ENCODE measurements around the gene STARD7. TPM values are rescaled to one million over a fixed set of nuclear protein-coding genes. Genes with fewer than 3 reads are reported as not detected.

STARD7 gene
- total RNA-seq, 1 donor from 2014 or later: 158 TPM

GRCh38 chr2:96148410-96149217, 60.0 kb downstream of the STARD7 start:
- peak overlapping the region; percentile 81 for H3K4me3 Mint-ChIP-seq
- CTCF ChIA-PET: interaction anchor here (2.7 to 5.3 kb wide), 3 partner anchors 10 to 26 kb away, joined by 18 to 40 read pairs (median 21); partner anchors contain the start of gene ASTL
- DNase-seq (peak; percentile 86), ATAC-seq (ENCODE audit: low read depth) (peak; percentile 56)
- no peaks in the 10 kb centered on the region for H3K9me3 Mint-ChIP-seq
- peak overlapping the region; percentile 98 for H3K27ac Mint-ChIP-seq
- POLR2A ChIA-PET: interaction anchor here (0.6 to 14.1 kb wide), 12 partner anchors 10 to 709 kb away, joined by 3 to 534 read pairs (median 5); partner anchors contain the start of genes ASTL, CIAO1, STARD7 and TMEM127
- TF ChIP-seq, protein P1, sequence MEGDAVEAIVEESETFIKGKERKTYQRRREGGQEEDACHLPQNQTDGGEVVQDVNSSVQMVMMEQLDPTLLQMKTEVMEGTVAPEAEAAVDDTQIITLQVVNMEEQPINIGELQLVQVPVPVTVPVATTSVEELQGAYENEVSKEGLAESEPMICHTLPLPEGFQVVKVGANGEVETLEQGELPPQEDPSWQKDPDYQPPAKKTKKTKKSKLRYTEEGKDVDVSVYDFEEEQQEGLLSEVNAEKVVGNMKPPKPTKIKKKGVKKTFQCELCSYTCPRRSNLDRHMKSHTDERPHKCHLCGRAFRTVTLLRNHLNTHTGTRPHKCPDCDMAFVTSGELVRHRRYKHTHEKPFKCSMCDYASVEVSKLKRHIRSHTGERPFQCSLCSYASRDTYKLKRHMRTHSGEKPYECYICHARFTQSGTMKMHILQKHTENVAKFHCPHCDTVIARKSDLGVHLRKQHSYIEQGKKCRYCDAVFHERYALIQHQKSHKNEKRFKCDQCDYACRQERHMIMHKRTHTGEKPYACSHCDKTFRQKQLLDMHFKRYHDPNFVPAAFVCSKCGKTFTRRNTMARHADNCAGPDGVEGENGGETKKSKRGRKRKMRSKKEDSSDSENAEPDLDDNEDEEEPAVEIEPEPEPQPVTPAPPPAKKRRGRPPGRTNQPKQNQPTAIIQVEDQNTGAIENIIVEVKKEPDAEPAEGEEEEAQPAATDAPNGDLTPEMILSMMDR (IDR thresholded peaks at IDR 0.05): no peak
- H3K4me1 Mint-ChIP-seq: peaks cover 64% of the 10 kb centered on the region
- intact Hi-C loops (cut with micrococcal nuclease): loop anchor here (1.0 to 5.0 kb wide), 4 partner anchors 9 to 668 kb away; partner anchors contain the start of genes ARID5A and CNNM3
- no peaks in the 10 kb centered on the region for H3K27me3 Mint-ChIP-seq
- H3K36me3 Mint-ChIP-seq (ENCODE audit: low read depth): peaks cover 11% of the 10 kb centered on the region

DNA sequence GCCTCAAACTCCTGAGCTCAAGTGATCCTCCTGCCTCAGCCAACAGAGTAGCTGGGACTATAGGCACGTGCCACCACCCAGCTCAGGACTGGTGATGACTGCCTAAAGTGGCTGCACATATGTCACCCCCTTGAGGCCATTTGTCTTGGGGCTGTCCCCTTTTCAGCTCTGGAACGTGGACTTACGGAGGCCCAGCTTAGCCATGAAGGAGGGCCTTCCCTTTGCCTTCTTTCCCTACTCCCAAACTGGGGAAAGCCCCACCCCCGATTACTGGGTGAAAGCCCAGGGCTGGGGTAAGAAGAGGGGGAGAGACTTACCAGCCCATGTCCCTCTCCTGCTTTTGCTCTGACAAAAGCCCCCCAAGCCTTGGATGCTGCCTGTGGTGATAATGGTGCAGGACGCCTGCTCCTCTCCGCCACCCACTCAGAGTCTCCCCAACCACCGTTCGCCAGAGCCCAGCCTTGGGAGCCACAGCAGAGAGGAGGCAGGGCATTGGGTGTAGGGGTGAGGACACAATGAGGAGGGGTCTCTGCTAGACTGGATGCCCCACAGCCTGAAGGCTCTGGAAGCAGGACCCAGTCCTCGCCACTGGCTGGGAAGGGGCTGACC, 60.9 kb downstream of the STARD7 start:
- Mint-ChIP-seq H3K4me3 (peak overlapping the region; percentile 44), H3K4me1 (peaks cover 70% of the 10 kb centered on the region), H3K27ac (peak overlapping the region; percentile 98), H3K27me3 (no peaks in the 10 kb centered on the region), H3K9me3 (no peaks in the 10 kb centered on the region), H3K36me3 (ENCODE audit: low read depth) (peaks cover 19% of the 10 kb centered on the region)
- DNase-seq (peak; percentile 20), ATAC-seq (ENCODE audit: low read depth) (no peak)
- TF ChIP-seq, protein P1 (IDR thresholded peaks at IDR 0.05): no peak
- ChIA-PET CTCF (interaction anchor here (1.3 to 5.3 kb wide), 5 partner anchors 10 to 27 kb away, joined by 5 to 40 read pairs (median 18); partner anchors contain the start of gene ASTL), POLR2A (interaction anchor here (0.9 to 14.1 kb wide), 12 partner anchors 9 to 710 kb away, joined by 3 to 534 read pairs (median 5); partner anchors contain the start of genes ASTL, CIAO1, STARD7 and TMEM127)
- intact Hi-C loops (cut with micrococcal nuclease): loop anchor here (1.0 to 5.0 kb wide), 4 partner anchors 10 to 669 kb away; partner anchors contain the start of genes ARID5A and CNNM3

- DNase-seq (no peak), ATAC-seq (ENCODE audit: low read depth) (no peak)
- Mint-ChIP-seq H3K36me3 (ENCODE audit: low read depth) (peaks cover 25% of the 10 kb centered on the region), H3K4me3 (peak overlapping the region; percentile 85), H3K27me3 (no peaks in the 10 kb centered on the region), H3K9me3 (no peaks in the 10 kb centered on the region), H3K27ac (peak overlapping the region; percentile 98), H3K4me1 (peaks cover 73% of the 10 kb centered on the region)
- POLR2A ChIA-PET: interaction anchor here (1.0 to 14.1 kb wide), 13 partner anchors 8 to 710 kb away, joined by 3 to 534 read pairs (median 7); partner anchors contain the start of genes ASTL, CIAO1, STARD7 and TMEM127
- CTCF ChIA-PET: interaction anchor here (0.7 to 4.7 kb wide), 5 partner anchors 9 to 27 kb away, joined by 3 to 21 read pairs (median 14); partner anchors contain the start of gene ASTL
- intact Hi-C loops (cut with micrococcal nuclease): loop anchor here (1.0 to 5.0 kb wide), 4 partner anchors 17 to 390 kb away; partner anchors contain the start of genes ARID5A and STARD7
- TF ChIP-seq, protein P1 (IDR thresholded peaks at IDR 0.05): no peak
Observed at GRCh38 chr2:96146881-96147592, 61.6 kb downstream of the STARD7 start.

GRCh38 chr2:96146153-96146880, 62.3 kb downstream of the STARD7 start:
- H3K27me3 Mint-ChIP-seq: no peaks in the 10 kb centered on the region
- peaks cover 29% of the 10 kb centered on the region for H3K36me3 Mint-ChIP-seq (ENCODE audit: low read depth)
- H3K4me1 Mint-ChIP-seq: peaks cover 70% of the 10 kb centered on the region
- no peaks in the 10 kb centered on the region for H3K9me3 Mint-ChIP-seq
- ATAC-seq (ENCODE audit: low read depth): peak; percentile 40
- intact Hi-C loops (cut with micrococcal nuclease): loop anchor here (1.0 to 5.0 kb wide), 4 partner anchors 18 to 391 kb away; partner anchors contain the start of genes ARID5A and STARD7
- peak; percentile 84 for DNase-seq
- H3K27ac Mint-ChIP-seq: peak overlapping the region; percentile 98
- peak overlapping the region; percentile 85 for H3K4me3 Mint-ChIP-seq
- POLR2A ChIA-PET: interaction anchor here (0.9 to 14.1 kb wide), 13 partner anchors 12 to 392 kb away, joined by 3 to 534 read pairs (median 6); partner anchors contain the start of genes ARID5A, CIAO1, STARD7 and TMEM127
- CTCF ChIA-PET: interaction anchor here (0.7 to 11.0 kb wide), 9 partner anchors 8 to 87 kb away, joined by 3 to 511 read pairs (median 5); partner anchors contain the start of genes ASTL and STARD7
- TF ChIP-seq, protein P1 (IDR thresholded peaks at IDR 0.05): no peak

Data from activated B cell treated with CpG ODN at 0.5 μM for 24 hours (primary cell).